Measurements from ENCODE around the gene CTDSPL.
A peak's percentile ranks its signal among the peaks of the same experiment; 100 is the strongest.

CTDSPL gene

GRCh38 chr3:37941608-37942508 is 80.2 kb downstream of the CTDSPL start:
- Histone ChIP-seq H3K27ac (ENCODE audit: low read length, poor library complexity, severe bottlenecking) (no peak overlapping the region), H2BK12ac (ENCODE audit: low read length in 2 of 2) (peak overlapping the region; percentile 15 to 30), H2AK5ac (ENCODE audit: low read length, severe bottlenecking) (no peak overlapping the region), H3K18ac (ENCODE audit: low read depth in 1 of 2, low read length in 2 of 2) (peak overlapping the region; percentile 26 to 40), H3K14ac (ENCODE audit: low read length in 2 of 2) (no peak overlapping the region), H2BK5ac (ENCODE audit: low read depth, low read length, poor library complexity, severe bottlenecking) (no peak overlapping the region), H3K27me3 (ENCODE audit: control insufficient read depth in 1 of 2, insufficient read depth in 1 of 2, low read length in 2 of 2) (no peaks in the 10 kb centered on the region), H2BK120ac (ENCODE audit: low read depth, low read length) (no peak overlapping the region), H3K23ac (ENCODE audit: low read length in 2 of 2) (peak overlapping the region in 1 of 2 experiments; percentile 37), H4K8ac (ENCODE audit: low read length) (peak overlapping the region; percentile 70), H3K36me3 (ENCODE audit: control insufficient read depth in 1 of 2, insufficient read depth in 2 of 2, low read depth in 1 of 2, low read length in 2 of 2) (no peaks in the 10 kb centered on the region), H3K4ac (ENCODE audit: low read depth in 1 of 2, low read length in 2 of 2) (peak overlapping the region in 1 of 2 experiments; percentile 37), H3K79me1 (replicated peaks; ENCODE audit: low read length, poor library complexity, severe bottlenecking) (peaks cover 37% of the 10 kb centered on the region), H3K9me3 (ENCODE audit: control insufficient read depth, low read length) (no peaks in the 10 kb centered on the region), H3K9ac (ENCODE audit: low read length) (no peak overlapping the region), H4K91ac (ENCODE audit: low read length) (peak overlapping the region; percentile 47), H3K4me3 (ENCODE audit: insufficient read depth in 1 of 2, low read depth in 1 of 2, low read length in 2 of 2) (no peak overlapping the region), H3K4me2 (ENCODE audit: low read length, poor library complexity, severe bottlenecking) (no peak overlapping the region), H3K4me1 (ENCODE audit: control insufficient read depth, insufficient read depth, low read depth, low read length) (peaks cover 16% of the 10 kb centered on the region), H2AFZ (ENCODE audit: low read depth, low read length) (no peak overlapping the region), H2BK15ac (ENCODE audit: low read depth, poor library complexity, severe bottlenecking) (peak overlapping the region; percentile 0)
- DNase-seq = no peak
- WGBS = 85% methylated on average over 10 of the region's 12 CpGs

- H3K4me3 ChIP-seq (ENCODE audit: insufficient read depth in 1 of 2, low read depth in 1 of 2, low read length in 2 of 2) = no peak overlapping the region
- no peak overlapping the region for H3K27ac ChIP-seq (ENCODE audit: low read length, poor library complexity, severe bottlenecking)
- peak overlapping the region in 1 of 2 experiments; percentile 37 for H3K4ac ChIP-seq (ENCODE audit: low read depth in 1 of 2, low read length in 2 of 2)
- H2AK5ac ChIP-seq (ENCODE audit: low read length, severe bottlenecking) = peak overlapping the region; percentile 23
- no peaks in the 10 kb centered on the region for H3K9me3 ChIP-seq (ENCODE audit: control insufficient read depth, low read length)
- no peak overlapping the region for H2BK5ac ChIP-seq (ENCODE audit: low read depth, low read length, poor library complexity, severe bottlenecking)
- peak overlapping the region; percentile 4 for H2BK15ac ChIP-seq (ENCODE audit: low read depth, poor library complexity, severe bottlenecking)
- no peak overlapping the region for H3K14ac ChIP-seq (ENCODE audit: low read length in 2 of 2)
- H3K18ac ChIP-seq (ENCODE audit: low read depth in 1 of 2, low read length in 2 of 2) = peak overlapping the region in 1 of 2 experiments; percentile 3
- no peak overlapping the region for H3K4me2 ChIP-seq (ENCODE audit: low read length, poor library complexity, severe bottlenecking)
- no peaks in the 10 kb centered on the region for H3K27me3 ChIP-seq (ENCODE audit: control insufficient read depth in 1 of 2, insufficient read depth in 1 of 2, low read length in 2 of 2)
- WGBS = 96% methylated on average over 1 of the region's 2 CpGs
- H4K8ac ChIP-seq (ENCODE audit: low read length) = peak overlapping the region; percentile 31
- H3K79me1 ChIP-seq (replicated peaks; ENCODE audit: low read length, poor library complexity, severe bottlenecking) = peaks cover 33% of the 10 kb centered on the region
- no peak for DNase-seq
- peaks cover 16% of the 10 kb centered on the region for H3K4me1 ChIP-seq (ENCODE audit: control insufficient read depth, insufficient read depth, low read depth, low read length)
- H3K36me3 ChIP-seq (ENCODE audit: control insufficient read depth in 1 of 2, insufficient read depth in 2 of 2, low read depth in 1 of 2, low read length in 2 of 2) = no peaks in the 10 kb centered on the region
- no peak overlapping the region for H2BK120ac ChIP-seq (ENCODE audit: low read depth, low read length)
- no peak overlapping the region for H4K91ac ChIP-seq (ENCODE audit: low read length)
- peak overlapping the region; percentile 4 to 29 for H2BK12ac ChIP-seq (ENCODE audit: low read length in 2 of 2)
- H2AFZ ChIP-seq (ENCODE audit: low read depth, low read length) = no peak overlapping the region
- H3K9ac ChIP-seq (ENCODE audit: low read length) = no peak overlapping the region
- H3K23ac ChIP-seq (ENCODE audit: low read length in 2 of 2) = no peak overlapping the region
Measured at GRCh38 chr3:37942646-37943045, 81.0 kb downstream of the CTDSPL start.

- no peak overlapping the region for H3K4ac ChIP-seq (ENCODE audit: low read depth in 1 of 2, low read length in 2 of 2)
- H3K4me1 ChIP-seq (ENCODE audit: control insufficient read depth, insufficient read depth, low read depth, low read length) = peaks cover 16% of the 10 kb centered on the region
- H3K79me1 ChIP-seq (replicated peaks; ENCODE audit: low read length, poor library complexity, severe bottlenecking) = peaks cover 30% of the 10 kb centered on the region
- no peak overlapping the region for H3K14ac ChIP-seq (ENCODE audit: low read length in 2 of 2)
- peak overlapping the region; percentile 4 to 70 for H2BK12ac ChIP-seq (ENCODE audit: low read length in 2 of 2)
- H2BK5ac ChIP-seq (ENCODE audit: low read depth, low read length, poor library complexity, severe bottlenecking) = no peak overlapping the region
- no peak overlapping the region for H3K4me3 ChIP-seq (ENCODE audit: insufficient read depth in 1 of 2, low read depth in 1 of 2, low read length in 2 of 2)
- H3K36me3 ChIP-seq (ENCODE audit: control insufficient read depth in 1 of 2, insufficient read depth in 2 of 2, low read depth in 1 of 2, low read length in 2 of 2) = no peaks in the 10 kb centered on the region
- peak overlapping the region; percentile 23 for H2AK5ac ChIP-seq (ENCODE audit: low read length, severe bottlenecking)
- peak overlapping the region; percentile 4 for H2BK15ac ChIP-seq (ENCODE audit: low read depth, poor library complexity, severe bottlenecking)
- no peaks in the 10 kb centered on the region for H3K27me3 ChIP-seq (ENCODE audit: control insufficient read depth in 1 of 2, insufficient read depth in 1 of 2, low read length in 2 of 2)
- no peak overlapping the region for H3K4me2 ChIP-seq (ENCODE audit: low read length, poor library complexity, severe bottlenecking)
- H4K91ac ChIP-seq (ENCODE audit: low read length) = peak overlapping the region; percentile 14
- DNase-seq = no peak
- WGBS = 94% methylated on average over 4 of the region's 4 CpGs
- H3K27ac ChIP-seq (ENCODE audit: low read length, poor library complexity, severe bottlenecking) = no peak overlapping the region
- H3K18ac ChIP-seq (ENCODE audit: low read depth in 1 of 2, low read length in 2 of 2) = peak overlapping the region; percentile 3 to 15
- H3K9ac ChIP-seq (ENCODE audit: low read length) = no peak overlapping the region
- no peak overlapping the region for H3K23ac ChIP-seq (ENCODE audit: low read length in 2 of 2)
- no peak overlapping the region for H2BK120ac ChIP-seq (ENCODE audit: low read depth, low read length)
- no peak overlapping the region for H2AFZ ChIP-seq (ENCODE audit: low read depth, low read length)
- H4K8ac ChIP-seq (ENCODE audit: low read length) = no peak overlapping the region
- H3K9me3 ChIP-seq (ENCODE audit: control insufficient read depth, low read length) = no peaks in the 10 kb centered on the region
Measured at GRCh38 chr3:37943126-37943525, 81.4 kb downstream of the CTDSPL start.

GRCh38 chr3:37943631-37944314 is 82.1 kb downstream of the CTDSPL start:
- no peaks in the 10 kb centered on the region for H3K27me3 ChIP-seq (ENCODE audit: control insufficient read depth in 1 of 2, insufficient read depth in 1 of 2, low read length in 2 of 2)
- H2BK5ac ChIP-seq (ENCODE audit: low read depth, low read length, poor library complexity, severe bottlenecking) = no peak overlapping the region
- H3K9me3 ChIP-seq (ENCODE audit: control insufficient read depth, low read length) = no peaks in the 10 kb centered on the region

More at GRCh38 chr3:37943631-37944314, 82.1 kb downstream of the CTDSPL start:
- Histone ChIP-seq H3K9ac (ENCODE audit: low read length) (no peak overlapping the region), H2BK15ac (ENCODE audit: low read depth, poor library complexity, severe bottlenecking) (no peak overlapping the region), H3K79me1 (replicated peaks; ENCODE audit: low read length, poor library complexity, severe bottlenecking) (peaks cover 26% of the 10 kb centered on the region), H4K91ac (ENCODE audit: low read length) (no peak overlapping the region), H2BK12ac (ENCODE audit: low read length in 2 of 2) (peak overlapping the region; percentile 59), H2AK5ac (ENCODE audit: low read length, severe bottlenecking) (no peak overlapping the region), H3K14ac (ENCODE audit: low read length in 2 of 2) (no peak overlapping the region), H3K4ac (ENCODE audit: low read depth in 1 of 2, low read length in 2 of 2) (peak overlapping the region in 1 of 2 experiments; percentile 24), H3K4me1 (ENCODE audit: control insufficient read depth, insufficient read depth, low read depth, low read length) (peaks cover 16% of the 10 kb centered on the region), H2AFZ (ENCODE audit: low read depth, low read length) (no peak overlapping the region), H3K18ac (ENCODE audit: low read depth in 1 of 2, low read length in 2 of 2) (peak overlapping the region; percentile 68 to 83), H2BK120ac (ENCODE audit: low read depth, low read length) (peak overlapping the region; percentile 90), H3K36me3 (ENCODE audit: control insufficient read depth in 1 of 2, insufficient read depth in 2 of 2, low read depth in 1 of 2, low read length in 2 of 2) (peaks cover 0 to 3% of the 10 kb centered on the region in 2 experiments), H3K4me3 (ENCODE audit: insufficient read depth in 1 of 2, low read depth in 1 of 2, low read length in 2 of 2) (no peak overlapping the region), H4K8ac (ENCODE audit: low read length) (peak overlapping the region; percentile 62), H3K4me2 (ENCODE audit: low read length, poor library complexity, severe bottlenecking) (no peak overlapping the region), H3K27ac (ENCODE audit: low read length, poor library complexity, severe bottlenecking) (no peak overlapping the region), H3K23ac (ENCODE audit: low read length in 2 of 2) (no peak overlapping the region)
- DNase-seq = peak; percentile 71
- WGBS = 81% methylated on average over 6 of the region's 8 CpGs
